AG08395 (cell line): Measurements from ENCODE around the gene DOK5.

Experiments
- DNase-seq: peaks from one replicate; pipeline ENCODE4 v3.0.0; 2012; ENCODE audit warnings: mixed read lengths, low spot score

Gene DOK5

DNA sequence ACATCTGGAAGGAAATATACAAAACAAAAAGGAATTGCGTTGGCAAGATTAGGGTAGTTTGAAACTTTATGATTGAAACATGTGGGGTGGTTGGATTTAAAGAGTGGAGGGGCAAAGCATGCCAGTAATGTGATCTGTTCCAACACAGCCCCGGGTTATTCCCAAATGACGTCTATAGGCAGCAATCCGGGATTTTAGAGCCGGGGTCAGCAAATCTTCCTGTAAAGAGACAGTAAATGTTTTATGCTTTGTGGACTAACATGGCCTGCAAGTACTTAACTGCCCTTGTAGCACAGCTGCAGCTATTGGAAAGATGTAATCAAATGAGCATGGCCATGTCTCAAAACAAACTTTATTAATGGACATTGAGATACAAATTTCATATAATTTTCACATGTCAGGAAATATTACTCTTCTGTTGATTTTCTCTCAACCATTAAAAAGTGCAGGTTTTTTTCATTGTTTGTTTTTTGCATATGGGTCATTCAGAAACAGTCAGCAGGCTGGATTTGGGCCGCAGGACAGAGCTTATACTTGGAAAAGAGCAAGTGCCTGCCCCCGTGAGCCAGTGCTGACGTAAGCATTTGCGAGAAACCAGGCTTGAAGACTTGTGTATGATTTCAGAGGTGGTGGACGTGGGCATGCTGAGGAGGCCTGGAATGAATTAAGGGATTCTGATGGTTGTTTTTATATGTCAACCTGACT, 136.5 kb downstream of the DOK5 start:
- no peak for DNase-seq

DNA sequence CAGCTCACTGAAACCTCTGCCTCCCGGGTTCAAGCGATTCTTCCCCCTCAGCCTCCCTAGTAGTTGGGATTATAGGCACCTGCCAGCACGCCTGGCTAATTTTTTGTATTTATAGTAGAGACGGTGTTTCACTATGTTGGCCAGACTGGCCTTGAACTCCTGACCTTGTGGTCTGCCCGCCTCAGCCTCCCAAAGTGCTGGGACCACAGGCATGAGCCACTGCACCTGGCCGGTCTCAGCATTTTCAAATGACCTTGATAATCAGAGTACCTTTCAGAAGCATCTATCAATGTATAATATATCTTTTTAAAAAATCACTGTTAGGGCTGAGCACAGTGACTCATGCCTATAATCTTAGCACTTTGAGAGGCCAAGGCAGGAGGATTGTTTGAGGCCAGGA, 143.0 kb downstream of the DOK5 start:
- DNase-seq = no peak

DNA sequence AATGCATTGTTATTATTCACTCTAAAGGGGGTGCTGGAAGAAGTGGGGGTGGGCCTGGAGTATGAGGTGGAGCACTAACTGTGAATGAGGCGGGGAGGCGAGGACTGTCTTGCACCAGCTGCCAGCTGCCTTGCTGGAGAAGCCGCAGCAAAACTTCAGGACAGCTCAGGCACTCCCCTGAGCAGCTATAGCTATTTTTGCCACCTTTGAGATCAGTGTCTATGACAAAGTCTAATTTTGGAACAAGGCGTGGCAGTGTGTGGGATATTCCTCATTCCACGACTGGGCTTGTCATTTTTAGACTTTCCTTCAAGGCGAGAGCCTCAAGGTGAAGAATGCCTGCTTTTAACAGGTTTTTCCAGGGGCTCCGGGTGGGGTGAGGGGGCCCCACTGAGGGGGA, 143.8 kb downstream of the DOK5 start:
- DNase-seq = no peak

DNA sequence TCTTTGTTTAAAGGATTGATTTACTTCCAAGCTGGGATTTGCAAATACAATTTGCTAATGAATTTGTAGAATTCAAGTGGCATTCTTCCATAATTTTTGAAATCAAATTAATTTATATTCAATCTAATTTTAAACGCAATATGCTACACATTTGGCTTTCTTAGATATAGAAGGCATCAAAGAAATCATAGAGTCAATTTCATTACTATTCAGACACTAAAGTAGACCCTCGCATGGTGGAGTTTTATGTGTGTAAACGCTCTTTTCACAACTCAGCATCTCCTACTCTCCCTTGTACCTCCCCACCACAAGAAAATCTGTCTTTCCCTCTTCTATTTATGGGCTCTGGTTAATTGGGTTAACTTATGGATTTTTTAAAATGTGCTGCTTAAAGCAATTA, 144.3 kb downstream of the DOK5 start:
- DNase-seq = no peak

DNA sequence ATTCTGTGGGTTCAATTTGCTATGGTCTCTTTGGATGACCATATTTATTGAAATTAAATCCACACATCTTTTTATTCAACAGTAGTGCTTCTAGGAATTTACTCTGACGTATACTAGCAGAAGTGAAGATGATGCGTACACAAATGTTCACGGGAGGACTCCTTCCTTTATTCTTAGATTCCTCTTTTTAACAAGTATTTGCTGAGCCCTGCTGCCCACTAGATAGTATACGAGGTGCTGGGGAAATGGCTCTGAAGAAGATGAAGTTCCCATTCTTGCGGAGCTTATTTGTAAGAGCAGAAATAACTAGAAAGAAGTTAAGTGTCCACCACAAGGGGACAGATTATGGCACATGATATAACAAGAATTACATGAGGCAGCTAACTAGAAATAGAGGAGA, 145.2 kb downstream of the DOK5 start:
- DNase-seq = no peak

DNA sequence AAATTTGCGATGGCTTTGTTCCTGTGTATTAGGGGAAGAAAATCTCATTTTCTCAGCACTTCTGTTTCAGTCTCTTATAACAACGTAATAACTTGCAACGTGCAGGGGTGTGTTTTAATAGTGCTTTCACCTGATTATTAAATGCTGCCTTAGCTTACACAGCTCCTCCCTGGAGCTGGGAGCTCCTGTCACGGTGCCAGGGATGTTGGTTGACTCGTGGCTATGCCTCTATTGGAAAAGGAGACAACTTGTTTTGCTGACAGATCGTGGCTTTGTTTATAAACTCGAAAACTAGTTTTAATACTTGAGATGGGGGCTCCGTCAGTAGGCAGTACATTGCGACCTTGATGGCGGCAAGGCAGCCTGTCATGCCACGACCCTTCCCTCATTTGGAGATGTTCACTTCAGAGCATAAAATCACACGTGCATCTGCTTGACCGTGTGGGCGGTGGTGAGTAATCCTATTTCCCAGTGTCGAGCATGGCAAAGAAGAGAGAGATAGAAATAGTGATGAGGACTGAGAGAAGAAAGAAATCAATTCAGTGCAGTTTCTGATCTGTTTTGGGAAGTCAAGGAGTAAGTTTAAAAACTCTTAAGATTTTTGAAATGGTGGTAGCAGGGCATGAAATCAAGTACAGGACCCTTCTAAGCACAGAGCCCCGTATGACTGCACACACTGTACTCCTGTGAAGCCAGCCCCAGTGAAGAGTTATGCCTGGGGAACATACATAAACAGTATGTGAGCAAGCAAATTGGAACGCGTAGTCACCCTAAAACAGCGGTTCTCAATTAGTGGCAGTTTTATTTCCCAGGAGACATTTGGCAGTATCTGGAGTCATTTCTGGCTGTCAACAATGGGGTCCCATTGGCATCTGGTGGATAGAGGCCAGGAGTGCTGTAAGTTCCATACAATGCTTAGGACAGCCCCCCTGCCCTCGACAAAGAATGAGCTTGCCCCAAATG, 147.2 kb downstream of the DOK5 start:
- no peak for DNase-seq

DNA sequence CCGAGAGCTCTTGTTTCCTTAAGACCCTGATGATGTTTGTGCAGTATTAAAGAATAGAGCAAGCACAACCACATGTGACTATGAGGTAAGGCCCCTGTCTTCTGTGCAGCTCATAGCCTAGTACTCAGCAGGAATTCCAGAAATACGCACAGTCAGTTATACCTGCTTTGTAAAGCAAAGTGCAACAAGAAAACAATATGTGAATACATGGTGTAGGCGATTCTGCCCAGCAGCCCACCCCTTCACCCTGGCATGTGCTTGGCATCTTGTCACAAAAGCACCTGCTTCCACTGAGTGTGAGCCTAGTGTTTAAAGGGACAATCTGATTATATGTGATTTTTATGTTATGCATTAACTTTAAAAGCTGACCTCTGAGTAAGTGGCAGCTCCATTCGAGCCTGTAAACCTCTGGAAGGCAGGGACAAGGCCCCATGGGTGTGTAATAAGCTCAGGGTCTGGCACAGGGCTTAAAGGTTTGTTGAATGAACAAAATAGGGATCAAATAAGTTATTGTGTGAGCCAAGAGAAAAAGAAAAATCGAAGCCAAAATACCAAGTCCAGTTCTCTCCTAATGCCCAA, 148.7 kb downstream of the DOK5 start:
- DNase-seq = no peak

DNA sequence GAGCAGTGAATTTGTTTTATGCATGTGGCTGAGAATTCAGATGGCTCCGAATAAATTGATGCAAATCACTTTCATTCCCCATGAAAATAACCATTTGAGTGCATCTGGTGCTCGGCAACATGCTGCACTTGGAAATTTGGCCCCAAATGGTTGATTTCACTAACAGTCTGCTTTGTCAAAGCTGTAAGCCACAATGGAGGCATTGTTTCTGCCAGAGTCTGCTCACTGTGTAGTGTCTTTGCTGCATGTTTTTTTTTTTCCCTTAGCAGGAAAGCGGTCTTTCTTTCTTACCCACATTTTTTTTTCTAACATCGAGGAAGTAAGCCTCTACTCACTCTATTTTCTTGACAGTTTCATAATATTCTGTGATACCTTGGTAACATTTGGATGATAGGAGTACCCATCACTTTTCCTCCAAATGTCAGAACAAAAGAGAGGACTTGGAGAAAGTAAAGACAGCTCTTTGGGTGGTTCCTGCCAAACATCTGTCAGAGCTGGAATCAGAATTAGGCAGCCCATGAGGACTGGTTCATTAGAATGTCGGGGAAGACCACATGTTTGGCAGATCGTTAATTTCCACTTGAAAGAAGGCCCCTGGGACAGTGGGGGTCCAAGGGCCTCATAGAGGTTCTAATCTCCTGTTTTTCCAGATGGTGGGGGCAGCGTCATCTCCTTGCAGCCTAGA, 149.5 kb downstream of the DOK5 start:
- no peak for DNase-seq

DNA sequence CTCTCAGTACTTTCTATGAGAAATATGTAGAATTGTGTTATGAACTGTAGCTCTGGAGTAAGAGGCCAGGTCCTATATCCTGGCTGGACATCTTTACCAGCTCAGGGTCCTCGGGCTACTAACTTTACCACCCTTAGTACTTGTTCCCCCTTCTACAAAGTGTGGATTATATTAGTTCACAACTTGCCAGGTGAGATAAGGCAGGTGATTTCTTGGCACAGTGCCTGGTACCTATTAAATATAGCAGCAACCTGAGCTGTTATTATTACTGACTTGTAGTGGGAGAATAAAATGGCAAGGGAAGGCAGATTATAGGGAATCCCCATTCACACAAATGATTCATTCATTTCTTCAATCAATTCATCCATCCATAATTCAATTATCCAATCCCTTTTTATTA, 150.1 kb downstream of the DOK5 start:
- DNase-seq = no peak

DNA sequence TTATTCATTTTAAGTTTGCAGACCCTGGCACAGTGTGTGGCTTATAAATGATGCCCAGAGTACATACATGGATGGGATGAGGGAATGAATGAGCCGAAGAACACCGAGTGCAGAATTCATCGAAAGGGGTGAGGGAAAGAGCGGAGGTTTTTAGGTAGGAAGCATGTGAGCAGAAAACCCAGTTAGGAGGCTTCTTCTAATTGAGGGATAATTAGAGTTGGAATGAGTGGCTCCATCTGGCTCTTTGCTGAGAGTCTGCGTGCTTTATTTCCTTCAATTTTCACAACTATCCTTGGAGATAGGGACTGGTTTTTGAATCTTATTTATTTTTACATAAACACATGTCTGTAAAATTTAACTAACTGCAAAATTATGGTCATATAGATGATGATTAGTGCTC, 150.7 kb downstream of the DOK5 start:
- DNase-seq = no peak

DNA sequence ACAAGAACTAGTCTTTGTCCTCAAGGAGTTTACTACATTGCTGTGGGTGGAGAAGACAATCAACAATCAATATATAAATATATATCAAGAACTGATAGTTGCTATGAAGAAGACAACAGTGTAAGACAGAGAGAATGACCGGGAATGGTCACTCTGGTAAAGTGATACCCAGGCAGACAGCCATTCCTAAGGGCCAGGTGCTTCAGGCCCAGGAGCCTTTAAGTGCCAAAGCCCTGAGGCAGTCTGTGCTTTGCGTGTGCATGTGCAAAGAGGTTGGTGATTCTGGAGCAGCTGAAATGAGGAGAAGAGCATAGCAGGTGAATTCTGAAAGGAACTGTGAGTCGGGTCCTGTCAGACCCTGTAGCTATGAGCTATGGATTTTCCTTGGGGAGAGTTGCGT, 154.2 kb downstream of the DOK5 start:
- no peak for DNase-seq

DNA sequence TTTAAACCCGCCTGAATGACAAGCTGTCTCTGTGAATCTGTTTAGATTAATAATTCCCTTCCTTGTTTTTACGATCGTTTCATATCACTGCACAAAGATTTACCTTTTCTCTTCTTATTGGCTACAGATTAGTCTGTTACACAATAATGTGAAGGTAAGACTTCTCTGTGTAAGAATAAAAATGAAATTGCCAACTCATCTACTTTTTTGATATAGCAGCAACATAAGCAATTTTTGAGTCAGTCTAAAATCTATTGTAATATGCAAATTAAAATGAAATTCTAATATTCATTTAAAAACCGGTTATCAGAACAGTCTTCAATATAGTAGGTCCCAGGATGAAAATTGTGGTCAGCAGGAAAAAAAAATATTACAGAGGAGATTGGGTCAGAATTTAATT, 155.2 kb downstream of the DOK5 start:
- no peak for DNase-seq

DNA sequence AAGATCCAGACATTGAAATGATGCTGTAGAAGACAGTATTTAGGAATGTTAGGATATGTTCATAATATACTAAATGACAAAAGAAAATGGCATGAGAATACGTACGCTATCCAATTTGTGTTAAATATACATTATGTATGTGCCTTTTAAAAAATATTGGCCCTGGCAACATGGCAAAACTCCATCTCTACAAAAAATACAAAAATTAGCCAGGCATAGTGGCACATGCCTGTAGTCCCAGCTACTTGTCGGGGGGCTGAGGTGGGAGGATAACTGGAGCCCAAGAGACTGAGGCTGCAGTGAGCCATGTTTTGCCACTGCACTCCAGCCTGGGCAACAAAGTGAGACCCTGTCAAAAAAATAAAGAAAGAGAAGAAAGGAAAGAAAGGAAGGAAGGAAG, 155.7 kb downstream of the DOK5 start:
- DNase-seq = no peak

DNA sequence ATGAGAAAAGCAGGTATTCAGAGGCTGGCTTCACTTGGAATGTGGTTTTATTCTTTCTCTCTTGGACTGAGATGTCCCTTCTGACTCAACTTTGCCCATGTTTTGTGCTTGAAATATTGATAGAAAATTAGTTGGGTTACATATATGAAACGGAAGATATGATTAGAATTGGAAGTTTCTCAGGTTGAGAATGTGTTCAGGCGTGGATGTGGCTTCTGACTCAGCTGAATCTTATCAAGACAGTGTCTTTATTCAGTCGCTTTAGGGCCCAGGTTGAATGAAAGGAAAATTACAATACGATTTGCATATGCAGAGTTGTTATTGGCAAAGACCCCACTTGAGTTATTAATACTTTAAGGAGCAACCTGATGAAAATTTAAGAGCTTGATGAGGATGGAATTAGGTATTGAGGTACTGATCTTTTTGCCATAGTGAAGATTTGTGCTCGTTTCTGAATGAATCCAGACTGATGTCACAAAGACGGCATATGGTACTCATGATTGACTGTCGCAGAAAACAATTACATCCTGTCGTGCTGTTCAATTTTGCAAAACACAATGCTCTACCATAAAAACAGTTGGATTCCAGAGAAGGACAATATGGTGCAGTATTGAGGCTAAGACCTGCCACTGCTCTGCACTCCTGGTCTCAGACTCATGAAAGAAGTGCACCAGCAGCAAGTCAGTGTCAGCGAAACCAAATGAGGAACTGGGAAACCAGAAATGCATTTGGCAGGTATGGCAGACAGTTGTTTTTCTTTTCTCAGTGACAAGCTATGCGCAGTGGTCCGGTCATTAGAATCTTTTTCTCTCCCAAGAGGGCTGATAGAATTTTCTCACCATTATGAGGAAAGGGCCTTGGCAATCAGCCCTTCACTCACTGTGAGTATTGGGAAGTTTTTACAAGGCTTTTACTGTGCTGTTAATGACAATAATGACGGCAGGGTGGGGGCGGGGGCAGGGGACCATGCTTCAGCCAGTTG, 158.3 kb downstream of the DOK5 start:
- DNase-seq = no peak

DNA sequence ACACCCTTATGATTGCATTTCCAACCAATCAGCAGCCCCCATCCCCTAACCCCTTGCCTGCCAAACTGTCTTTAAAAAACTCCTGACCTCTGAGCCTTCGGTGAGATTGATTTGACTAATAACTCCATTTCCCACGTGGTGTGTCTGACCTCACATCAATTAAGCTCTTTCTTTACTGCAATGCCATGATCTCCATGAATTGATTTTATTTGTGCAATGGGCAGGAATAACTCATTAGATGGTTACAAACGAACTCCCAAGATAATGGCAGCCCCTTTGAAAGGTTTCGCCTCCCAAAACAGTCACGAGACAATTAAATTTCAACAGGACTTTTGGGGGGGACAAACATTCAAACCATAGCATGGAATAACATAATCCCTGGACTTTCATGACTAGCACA, 161.2 kb downstream of the DOK5 start:
- no peak for DNase-seq

DNA sequence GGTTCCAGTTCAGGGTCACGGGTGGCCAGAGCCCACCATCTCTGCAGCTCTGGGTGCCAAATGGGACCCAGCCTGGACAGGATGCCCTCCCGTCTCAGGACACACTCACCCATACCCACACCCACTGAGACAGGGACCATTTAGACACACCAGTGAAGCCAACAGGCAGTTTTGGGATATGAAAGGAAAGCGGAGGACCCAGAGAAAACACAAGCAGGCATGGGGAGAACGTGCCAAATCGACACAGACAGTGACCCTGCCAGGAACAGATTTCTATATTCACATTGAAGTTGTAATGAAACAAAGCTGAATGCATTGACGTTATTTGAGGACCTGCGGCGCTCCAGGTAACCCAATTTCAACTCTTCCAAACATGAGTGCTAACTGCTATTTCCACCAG, 164.5 kb downstream of the DOK5 start:
- DNase-seq = no peak

DNA sequence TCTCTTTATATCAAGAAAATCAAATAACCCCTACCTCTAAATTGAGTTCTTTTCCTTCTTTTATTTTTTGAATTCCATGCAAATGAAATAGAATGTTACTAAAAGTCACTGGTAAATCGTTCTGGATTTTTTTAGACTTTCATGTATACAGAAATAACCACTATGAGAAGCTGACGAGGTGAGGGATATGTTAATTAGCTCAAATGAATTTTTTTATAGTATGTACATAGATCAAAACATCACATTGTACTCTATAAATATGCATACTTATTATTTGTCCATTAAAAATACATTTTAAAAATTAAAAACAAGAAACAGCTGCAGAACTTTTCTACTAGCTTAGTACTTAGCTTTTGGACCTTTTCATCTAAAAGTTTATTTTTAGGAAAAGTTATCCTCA, 165.4 kb downstream of the DOK5 start:
- no peak for DNase-seq

DNA sequence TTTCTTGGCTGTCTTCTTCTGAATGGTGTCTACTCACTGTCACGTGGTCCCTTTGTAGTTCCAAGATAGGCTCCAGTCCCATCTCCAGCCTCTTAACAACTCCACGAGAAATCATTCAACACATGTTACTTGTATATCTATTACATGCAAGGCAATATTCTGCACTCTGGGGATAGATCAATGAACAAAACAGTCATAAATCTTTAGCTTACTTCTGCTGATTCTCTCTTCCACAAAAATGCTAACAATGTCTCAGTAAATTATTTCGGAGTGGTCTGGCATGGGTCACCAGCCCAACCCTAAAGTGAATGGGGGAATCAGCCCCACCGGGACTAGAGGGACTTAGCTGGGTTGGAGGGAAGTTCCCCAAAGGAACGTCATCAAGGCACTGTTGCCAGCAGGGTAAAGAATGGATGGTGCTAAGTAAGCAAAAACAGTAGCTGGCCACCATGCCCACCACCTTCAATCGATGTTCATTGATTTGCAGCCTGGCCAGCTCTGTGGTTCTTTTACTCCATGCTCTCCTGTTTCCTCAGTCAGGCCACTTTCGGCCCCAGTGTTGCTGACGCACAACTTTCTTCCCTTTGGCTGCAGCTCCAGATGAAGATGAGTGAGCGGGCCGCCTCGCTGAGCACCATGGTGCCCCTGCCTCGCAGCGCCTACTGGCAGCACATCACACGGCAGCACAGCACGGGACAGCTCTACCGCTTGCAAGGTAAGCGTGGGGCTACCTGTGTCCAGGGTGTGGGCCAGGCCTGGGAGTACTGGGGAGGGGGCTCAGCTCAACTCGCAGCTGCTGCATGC, 167.7 kb downstream of the DOK5 start:
- no peak for DNase-seq

DNA sequence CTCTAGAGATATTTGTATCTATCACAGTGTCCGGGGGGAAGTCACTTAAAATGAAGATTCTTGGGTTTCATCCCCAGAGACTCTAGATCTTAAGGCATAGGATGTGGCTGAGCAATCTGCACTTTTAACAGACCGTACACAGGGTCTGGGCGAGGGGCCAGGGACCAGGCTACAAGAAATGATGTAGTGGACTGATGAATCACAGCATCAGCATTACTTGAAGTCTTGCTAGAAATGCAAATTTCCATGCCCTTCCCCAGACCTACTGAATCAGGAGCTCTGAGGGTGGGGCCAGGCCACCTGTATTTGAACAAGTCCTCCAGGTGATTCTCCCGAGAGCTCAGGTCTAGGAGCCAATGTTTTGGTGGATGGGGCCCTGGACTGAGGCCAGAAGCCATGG, 168.4 kb downstream of the DOK5 start:
- DNase-seq = peak; percentile 43

DNA sequence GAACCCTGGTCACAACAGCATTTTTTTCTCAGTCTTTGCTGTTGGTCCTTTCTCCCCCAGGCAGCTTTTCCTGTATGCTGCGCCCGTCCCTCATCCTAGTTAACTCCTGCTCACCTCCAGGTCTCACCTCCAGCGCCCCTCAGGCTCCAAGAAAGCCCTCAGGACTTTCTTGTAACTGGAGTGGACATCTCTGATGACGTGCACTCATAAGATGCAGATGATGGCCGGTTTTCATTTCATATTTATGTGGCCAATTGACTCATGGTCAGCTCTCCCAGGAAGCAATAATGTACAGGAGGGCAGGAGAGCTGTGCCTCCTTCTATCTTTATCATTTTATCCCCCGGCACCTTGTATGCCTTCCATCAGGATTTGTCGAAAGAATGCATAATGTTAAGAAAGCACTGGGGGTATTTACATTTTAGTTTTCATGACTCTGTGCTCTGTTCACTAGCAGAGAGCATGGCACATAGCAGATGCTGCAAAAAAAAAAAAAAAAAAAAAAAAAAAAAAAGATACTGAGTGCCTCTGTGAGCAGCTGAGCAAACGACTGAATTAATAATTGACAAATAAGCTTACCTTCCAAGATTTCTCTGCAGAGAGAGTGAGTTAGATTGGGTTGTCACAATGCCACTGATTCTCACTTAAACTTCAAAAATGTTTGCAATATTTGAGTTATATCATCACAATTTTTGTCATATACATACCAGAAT, 170.2 kb downstream of the DOK5 start:
- no peak for DNase-seq
